LoVo (cell line): Measurements from ENCODE around the gene UPB1.

Source experiments
- DNase-seq: peaks from one replicate; pipeline ENCODE4 v3.0.0-alpha.2; 2016; ENCODE audit warnings: low spot score

The UPB1 gene

DNA sequence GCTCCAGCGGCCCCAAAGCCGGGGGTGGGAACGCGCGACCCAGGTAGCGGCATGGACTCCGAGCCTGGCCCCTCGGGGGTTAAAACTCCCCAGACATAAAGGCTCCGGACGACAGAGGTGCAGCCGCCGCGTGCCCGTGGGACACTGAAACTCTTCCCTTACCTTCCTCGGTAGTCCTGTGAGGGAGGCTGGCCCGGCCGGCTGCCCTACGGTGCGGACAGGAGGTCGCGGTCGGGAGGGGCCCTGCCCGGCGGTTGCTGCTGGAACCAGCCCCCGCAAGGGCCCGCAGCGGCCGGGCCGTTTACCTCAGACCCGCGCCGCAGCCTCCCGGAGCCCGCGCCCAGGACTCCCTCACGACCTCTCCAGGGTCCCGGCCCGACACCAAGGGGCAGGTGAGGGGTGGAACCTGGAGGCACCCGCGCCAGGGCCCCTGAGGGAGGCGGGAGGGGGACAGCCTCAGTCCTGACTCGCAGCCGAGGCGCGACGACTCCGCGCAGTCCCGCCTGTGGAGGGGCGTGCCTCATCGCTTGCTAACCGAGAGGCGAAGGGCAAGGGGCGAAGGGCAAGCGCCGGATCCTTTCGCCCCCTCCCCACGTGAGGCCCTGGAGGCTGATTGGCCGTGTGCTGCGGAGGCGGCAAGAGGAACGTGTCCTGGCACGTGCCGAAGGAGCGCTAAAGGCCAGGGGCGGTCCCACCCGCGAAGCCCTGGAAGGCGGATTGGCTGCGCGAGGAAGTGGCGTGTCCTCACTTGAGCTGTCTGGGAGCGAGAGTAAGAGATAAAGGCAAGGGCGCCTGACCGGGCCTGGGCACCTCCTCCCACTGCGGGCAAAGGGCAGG, at the start of gene UPB1:
TSS of gene UPB1 (plus strand) at position 805 of the 837 bp plus-strand sequence. CDS start 72 bp downstream, outside the sequence.
- no peak for DNase-seq

DNA sequence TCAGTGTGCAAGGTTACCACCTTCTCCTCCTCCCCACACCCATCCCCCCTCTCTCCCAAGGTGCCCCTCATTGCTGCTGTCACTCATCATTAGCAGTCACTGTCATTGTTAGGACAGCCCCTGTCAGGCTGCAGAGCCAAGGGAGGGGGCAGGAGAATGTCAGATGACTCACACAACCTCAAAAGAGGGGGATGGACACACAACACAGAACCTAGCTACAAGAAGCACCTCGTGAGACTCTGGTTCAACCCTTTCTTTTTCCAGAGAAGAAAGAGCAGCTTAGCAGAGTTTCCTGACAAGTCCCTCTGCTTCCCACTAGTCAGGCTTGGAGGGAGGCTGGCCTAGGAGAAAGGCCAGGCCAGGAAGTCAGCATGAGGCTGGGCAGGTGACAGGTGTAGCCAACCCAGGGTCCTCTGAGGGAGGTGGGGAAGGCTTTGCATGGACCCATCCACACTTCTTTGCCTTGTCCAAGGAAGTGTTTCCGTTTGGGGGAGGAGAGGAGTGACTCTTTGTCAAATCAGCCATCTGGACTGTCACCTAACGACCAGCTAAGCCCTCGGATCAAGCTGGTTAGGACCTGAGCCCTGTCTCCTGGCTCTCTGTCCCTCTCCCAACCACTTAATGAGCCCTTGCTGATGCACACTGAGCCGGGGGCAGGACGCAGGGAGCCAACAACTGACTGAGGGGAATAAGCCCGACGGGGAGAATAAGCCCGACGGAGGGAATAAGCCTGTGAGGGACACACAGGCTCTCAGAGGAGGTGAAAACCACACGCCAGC, 49.5 kb upstream of the UPB1 start:
- DNase-seq: no peak

DNA sequence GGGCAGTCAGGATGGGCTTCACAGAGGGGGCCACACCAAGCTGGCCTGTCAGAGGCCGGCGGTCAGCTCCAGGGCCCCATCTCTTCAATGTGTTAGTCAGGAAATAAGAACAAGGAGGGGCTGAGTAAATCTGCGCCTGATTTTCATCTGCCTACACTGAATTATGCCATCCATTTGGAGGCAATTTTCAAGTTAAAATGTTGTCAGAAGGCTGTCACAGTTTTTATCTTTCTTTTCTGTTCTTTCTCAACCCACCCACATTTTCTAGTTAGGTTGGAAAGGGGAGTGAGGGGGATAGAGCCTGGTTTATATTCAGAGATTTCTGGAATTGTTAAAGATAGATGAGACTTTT, 48.9 kb upstream of the UPB1 start:
- DNase-seq: no peak

GRCh38 chr22:24450610-24451009, 44.5 kb upstream of the UPB1 start:
- no peak for DNase-seq

DNA sequence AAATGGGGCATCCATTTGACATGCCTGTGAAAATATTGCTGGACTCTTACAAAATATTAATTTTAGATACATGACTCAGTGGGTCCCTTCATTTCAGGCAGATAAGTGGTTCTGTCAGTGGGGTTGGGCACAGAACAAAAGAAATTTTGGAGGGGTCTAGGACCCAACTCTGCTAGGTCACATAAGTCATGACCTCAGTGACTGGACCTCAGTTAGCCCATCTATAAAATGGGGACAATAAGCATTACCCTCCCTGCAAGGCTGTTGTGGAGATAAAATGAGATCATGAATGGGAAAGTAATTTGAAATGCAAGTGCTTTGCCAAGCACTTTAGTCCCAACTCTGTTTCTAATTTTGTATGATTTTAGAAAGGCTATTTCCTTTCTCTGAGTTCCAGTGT, 44.0 kb upstream of the UPB1 start:
- DNase-seq: no peak

GRCh38 chr22:24453853-24454252, 41.3 kb upstream of the UPB1 start:
- no peak for DNase-seq

GRCh38 chr22:24455039-24455438, 40.1 kb upstream of the UPB1 start:
- no peak for DNase-seq

- no peak for DNase-seq
Measured at GRCh38 chr22:24455751-24456426, 39.2 kb upstream of the UPB1 start.

GRCh38 chr22:24457894-24458420, 37.2 kb upstream of the UPB1 start:
- no peak for DNase-seq

DNA sequence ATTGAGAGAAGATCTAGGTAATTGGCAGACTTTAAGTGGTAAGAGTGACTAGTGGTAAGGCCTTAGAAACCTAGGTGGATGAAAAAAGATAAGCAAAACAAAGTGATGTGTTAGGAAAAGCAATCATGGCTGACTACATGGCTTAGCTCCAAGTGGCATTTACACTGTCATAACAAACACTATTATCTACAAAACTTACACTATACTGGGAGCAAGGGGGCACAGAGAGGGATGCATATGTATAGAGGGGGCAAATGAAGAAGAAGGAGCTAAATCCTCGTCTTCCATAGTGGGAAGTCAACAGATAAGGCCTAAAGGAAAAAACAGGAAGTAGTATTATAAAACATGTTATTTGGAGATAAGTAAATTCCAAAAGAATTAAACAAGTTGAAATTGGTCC, 35.2 kb upstream of the UPB1 start:
- no peak for DNase-seq

GRCh38 chr22:24460418-24461089, 34.6 kb upstream of the UPB1 start:
- DNase-seq: no peak

- DNase-seq: no peak
Measured at GRCh38 chr22:24463071-24463760, 31.9 kb upstream of the UPB1 start.

DNA sequence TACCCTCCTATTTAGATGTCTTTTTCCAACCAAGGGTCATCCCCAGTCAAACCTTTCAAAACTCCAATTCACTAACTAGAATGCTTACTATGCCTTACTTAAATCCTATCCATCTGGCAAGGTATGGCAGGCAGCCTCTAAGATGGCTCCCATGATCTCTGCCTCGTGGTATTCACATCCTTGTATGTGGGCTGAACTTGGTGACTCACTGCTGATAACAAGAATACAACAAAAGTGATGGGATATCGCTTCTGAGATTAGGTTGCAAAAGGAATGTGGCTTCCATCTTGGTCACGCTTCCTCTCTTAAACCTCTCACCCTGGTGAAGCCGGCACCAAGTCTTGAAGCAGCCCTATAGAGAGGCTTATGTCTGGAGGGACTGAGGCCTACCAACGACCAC, 29.6 kb upstream of the UPB1 start:
- DNase-seq: peak; percentile 32

GRCh38 chr22:24465975-24466374, 29.2 kb upstream of the UPB1 start:
- no peak for DNase-seq

GRCh38 chr22:24466716-24467328, 28.3 kb upstream of the UPB1 start:
- DNase-seq: peak; percentile 45

GRCh38 chr22:24467340-24467739, 27.8 kb upstream of the UPB1 start:
- no peak for DNase-seq

DNA sequence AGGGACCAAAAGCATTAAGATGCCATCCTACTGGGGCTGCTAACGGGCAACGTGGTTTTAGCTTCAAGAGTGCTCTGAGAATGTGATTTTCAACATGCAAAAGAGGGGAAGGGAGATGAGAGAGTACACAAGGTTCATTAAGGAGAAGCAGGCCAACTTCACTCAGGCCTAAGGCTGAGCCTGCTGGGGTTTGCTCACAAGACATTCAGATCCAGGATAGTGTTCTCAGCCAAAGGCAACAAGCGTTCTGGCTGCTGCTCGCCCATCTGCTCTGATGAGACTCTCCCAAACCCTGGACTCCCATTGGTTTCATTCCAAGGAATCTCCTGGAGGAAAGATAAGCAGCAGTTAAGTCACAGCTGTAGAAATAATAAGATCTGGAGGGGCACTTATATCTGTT, 23.6 kb upstream of the UPB1 start:
- DNase-seq: no peak

DNA sequence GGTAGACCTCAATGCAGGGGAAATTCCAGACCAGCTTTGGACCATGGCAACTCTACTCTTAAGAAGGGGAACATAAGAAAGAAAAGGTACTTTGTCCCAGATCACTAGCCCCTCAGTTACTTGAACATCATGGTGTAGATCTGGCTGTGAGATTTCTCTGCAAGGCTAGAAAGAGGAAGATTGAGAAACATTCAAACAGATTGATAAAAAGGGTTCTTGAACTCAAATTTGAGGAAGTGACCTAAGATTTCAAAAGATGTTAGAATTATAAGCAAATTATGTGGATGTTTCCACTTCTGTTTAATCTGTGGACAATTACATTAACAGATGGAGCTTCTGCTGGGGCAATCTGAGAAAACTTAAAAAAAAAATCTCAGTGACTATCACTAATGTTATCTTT, 21.8 kb upstream of the UPB1 start:
- DNase-seq: no peak

- peak; percentile 30 for DNase-seq
Measured at GRCh38 chr22:24474221-24474620, 20.9 kb upstream of the UPB1 start.

DNA sequence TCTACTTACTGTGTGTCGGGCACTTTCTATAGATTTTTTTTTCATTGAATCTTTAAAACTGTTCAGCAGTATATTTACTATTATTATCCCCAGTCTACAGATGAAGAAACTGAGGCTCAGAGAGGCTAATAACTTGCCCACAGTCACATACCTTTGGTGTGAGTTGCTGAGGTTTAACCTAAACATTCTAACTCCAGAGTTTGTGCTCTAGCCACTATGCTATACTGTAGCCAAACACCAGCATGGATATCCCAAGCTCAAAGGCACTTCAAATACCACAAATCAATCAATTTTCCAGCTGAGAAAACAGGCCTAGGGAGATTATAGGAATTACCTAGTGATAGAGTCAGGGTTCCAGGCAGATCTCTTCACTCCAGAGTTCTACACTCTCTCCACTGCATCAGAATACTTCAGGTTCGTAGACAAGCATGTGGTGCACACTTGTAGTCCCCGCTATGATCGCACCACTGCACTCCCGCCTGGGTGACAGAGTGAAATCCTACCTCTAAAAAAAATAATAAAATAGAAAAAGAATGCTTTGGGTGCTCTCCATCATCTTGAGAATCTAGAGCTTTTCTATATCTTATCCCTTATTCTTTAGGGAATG, 20.4 kb upstream of the UPB1 start:
- no peak for DNase-seq

GRCh38 chr22:24481641-24482040, 13.5 kb upstream of the UPB1 start:
- DNase-seq: no peak
